Activated CD8-positive, alpha-beta memory T cell treated with anti-CD3 and anti-CD28 coated beads, Interleukin-2, amount 50 U/mL, for 48 hours (primary cell): ENCODE results near the gene GALNT14.
A peak's percentile ranks its signal among the peaks of the same experiment; 100 is the strongest.
"Not testable (repeated sequence)": the region's sequence is repeated elsewhere in the genome, so short reads cannot be mapped to it uniquely, and the experiment has no call there.

Experiments
- DNase-seq: peaks from one replicate; pipeline ENCODE4 v3.0.0-alpha.2; 2020

The GALNT14 gene

DNA sequence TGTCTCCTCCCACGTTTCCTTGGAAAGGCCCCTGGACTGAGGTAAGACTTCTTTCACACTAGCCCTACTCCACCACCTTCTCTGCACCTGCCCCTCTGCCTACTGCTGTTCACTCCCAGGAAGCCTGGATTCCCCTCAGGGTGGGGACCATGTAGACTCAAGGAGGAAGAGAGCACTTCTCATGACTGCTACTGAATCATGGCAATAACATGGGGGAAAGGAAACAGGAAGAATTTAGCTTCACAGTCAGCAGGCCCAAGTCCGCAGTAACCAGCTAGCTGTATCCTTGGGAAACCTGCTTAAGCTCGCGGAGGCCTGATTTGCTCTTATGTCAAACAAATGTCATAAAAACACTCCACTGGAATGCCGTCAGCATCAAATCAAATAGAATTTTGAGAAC, 204.7 kb downstream of the GALNT14 start:
- DNase-seq, result no peak

DNA sequence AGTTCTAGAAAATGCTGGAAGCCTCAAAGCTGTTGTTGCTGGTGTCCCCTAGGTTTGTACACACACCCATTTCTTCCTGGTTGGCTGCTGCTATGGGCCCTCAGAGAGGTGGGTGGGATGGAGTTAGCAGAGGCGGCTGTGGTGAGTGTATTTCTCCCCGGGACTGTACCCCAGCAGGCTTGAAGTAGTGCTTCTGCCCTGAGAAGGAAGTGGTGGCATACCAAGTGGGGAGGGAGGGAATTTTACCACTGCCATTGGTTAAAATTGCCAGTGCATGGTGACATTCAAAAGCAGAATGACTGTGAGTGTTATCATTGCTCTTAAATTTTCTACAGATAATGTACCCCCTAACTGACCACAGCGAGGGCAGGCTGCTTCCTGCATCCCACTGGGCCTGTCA, 205.4 kb downstream of the GALNT14 start:
- DNase-seq, result no peak

DNA sequence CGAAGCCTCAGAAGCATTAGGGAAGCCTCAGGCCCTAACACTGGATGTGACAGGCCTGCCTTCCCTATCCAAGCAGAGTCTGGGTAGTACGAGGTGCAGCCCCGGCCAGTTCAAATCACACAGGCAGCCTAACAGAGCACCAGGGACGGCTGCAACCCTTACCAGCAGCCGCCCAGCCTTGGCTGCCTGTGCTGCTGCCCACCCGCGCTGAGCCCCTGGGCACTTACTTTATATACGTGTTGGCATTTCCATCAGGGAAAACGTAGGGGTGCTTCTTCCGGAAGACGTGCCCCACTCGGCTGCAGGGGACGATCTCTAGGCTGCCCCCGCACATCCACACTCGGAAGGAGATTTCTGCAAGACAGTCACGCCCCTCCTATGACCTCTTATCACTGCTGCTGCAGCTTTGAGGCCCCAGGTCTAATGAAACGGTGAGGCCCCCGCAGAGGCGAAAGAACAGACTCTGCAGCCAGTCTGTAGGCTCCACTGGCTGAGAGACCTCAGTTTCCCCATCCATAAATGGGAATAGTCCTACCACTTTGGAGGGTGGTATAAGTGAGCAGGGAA, 206.3 kb downstream of the GALNT14 start:
- DNase-seq, result no peak

DNA sequence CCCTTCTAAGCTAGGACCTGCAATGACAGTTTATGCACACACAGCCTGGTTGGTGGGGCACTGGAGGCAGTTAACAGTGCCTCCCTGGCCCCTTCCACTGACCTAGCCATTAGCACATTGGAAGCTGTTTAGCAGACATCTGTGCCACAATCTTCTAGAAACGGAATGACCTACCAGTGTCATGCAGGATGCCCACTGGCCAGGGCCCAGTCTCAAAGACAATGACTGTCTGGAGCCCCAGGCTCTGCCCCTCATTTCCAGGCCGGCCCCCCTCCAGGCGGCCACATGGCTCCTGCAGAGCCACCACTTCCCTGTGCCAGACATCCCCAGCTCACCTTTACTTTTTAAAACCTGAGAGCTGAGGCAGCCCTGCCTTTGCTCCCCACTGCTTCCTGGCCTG, 207.5 kb downstream of the GALNT14 start:
- no peak for DNase-seq

DNA sequence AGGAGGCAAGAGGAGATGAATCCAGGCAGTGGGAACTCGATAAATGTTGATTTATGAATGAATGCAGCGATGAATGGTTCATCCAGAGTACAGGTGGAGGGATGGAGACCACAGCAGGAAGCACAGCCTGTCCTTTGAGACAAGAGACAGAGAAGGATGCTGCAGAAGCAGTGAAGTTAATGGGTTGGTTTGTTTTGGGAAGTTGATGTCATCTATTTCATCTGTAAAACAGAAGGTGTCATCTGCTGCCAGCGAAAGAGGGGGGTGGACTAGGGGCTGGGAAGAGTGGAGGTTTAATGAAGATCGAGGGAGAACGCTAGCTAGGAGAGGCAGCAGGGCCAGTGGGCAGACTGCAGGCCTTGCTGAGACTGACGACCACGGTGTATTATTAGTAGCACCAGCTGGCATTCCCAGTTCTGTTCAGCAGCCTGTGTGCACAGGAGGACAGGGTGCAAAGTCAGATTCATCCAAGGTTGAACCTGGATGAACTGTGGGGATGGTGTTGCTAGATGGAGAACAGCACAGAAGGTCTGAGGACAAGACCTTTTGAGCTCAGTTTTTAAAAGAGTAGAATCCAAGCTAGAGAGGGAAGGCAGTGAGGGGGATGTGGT, 210.7 kb downstream of the GALNT14 start:
- no peak for DNase-seq

DNA sequence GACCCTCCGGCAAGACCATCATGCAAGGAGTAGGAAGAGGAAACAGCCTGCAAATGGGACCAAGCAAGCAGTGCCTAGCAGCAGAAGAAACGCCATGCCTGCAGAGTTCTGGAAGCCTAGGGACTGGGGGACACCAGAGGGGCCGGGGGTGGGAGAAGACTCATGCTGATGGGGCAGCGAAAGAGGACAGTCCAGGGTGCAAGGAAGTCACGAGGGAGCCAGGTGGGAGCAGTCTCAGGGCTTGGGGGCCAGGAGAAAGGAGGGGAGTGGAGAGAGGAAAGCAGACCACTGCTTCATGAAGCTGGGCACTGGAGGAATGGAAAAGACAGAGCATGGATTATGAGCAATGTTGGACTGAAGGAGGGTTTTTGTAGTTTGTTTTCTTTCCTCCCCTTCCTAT, 211.6 kb downstream of the GALNT14 start:
- DNase-seq, result no peak

DNA sequence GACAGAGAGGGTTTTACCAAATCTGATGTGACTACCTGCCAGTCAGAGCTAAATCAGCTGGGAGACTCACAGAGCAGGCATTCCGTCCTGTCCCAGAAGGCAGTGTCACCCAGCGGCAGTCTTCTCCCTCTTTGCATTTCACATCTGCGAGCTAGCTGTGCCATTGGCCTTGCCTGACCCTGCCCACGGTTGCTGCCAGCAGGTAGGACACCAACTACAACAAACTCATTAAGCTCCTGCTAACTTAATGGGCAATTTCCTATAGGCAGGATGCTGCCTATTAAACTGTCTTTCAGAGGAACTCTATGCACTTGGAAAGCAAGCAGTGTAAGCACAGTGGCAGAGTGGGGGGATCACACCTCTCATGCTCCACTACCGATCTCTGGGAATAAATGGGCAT, 214.6 kb downstream of the GALNT14 start:
- DNase-seq, result no peak

DNA sequence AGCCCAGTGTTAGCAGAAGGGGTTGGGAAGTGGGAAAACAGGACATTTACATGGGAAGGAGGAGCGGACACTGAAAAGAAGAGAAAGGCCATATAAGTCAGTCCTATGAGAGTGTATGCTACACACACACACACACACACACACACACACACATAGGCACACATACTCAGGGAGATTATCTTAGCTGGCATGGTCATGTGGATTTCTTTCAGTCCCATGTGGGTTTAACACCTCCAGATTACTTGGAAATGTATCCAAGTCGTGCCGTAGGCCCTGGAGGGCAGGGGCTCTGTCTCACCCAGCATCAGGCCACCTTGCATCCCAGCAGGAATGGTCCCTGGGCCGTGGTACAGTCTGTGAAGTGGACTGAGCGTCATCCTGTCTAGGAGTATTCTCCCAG, 217.7 kb downstream of the GALNT14 start:
- DNase-seq, result no peak

DNA sequence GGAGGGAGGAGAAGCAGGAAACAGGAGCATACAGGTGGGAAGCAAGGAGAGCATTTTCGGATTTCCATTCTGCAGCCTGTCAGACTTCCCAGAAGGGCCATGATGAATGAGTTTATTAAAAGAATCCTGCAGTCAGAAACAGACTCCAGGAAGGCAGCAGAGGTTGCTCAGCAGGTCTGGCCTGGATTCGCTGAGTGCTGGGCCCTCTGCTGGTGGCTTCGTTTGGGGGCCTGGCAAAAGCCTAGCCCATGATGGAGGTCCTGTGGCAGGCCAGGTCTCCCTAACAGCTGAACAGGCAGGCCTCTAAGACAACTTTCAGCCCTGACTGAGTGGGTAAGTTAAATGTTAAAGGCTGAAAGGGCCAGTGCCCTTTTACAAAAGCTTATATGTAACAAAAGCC, 222.8 kb downstream of the GALNT14 start:
- DNase-seq, result no peak

DNA sequence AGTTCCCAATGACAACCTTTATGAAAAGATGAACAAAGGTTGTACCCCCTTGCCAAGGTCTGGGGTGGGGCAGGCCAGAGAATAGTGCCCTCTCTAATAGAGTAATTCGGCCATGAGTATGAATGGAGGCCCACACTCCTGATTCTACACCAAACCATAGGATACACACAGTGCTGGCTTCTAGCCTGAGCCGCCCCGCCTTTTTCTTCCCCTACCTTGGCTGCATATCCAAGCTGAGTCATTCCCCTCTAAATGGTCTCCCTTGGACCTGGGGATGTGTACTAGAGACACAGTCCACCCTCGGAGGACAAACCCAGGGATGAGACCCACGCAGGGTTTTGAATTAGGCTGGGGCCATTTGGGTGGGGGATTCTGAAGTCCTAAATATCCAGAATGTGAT, 223.8 kb downstream of the GALNT14 start:
- DNase-seq, result no peak

DNA sequence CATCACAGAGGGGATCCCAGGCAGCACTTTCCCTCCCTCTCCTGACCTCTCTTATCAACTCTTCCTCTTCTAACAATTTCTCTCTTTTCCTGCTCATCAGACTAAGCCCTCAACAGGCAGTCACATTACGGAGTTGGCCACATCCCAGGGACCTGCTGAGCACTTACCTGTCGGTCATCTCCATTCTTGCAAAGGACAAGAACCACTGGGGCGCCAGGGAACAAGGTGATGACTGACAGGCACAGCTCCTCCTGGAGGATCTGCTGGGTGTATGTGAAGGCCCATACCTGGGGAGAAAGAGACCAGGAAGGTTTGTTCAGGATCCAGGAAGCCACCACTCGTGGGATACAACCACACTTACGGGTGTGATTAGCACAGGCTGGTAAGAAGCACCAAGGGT, 226.2 kb downstream of the GALNT14 start:
- DNase-seq, result no peak

DNA sequence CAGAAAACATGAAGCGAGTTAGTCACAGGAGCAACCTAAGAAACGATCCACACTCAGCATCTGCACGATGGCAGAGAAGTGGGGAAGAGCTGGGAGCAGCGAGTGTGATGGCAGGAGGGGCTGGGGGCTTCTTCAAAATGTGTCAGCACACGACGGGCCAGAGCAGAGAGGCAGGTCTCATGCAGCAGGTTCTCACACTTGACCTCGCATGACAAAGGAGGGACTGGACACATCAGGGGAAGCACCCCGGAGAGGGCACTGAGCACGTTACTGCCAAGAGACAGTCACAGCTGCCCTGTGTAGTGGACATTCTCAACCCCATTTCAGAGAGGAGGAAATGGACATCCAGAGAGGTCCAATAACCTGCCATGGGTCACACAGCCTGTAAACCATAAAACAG, 226.9 kb downstream of the GALNT14 start:
- no peak for DNase-seq

DNA sequence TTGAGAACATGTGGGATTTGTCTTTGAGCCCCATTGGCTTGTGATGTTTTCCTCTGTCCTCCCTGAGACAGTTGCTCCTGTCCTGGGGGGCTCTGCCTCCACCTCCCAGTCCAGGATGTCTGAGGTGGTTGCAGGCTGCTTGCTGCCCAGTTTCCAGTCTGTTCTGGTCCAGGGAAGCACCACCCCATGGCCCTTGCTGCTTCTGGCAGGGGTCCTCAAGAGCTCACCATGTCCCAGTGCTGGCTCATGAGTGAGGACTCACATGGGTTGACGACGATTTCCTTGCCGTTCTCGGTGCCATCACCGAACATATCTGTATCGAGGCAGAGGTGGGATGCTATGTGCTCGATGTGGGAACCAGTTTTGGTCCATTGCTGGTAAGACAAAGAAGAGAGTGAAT, 227.6 kb downstream of the GALNT14 start:
- DNase-seq, result no peak

DNA sequence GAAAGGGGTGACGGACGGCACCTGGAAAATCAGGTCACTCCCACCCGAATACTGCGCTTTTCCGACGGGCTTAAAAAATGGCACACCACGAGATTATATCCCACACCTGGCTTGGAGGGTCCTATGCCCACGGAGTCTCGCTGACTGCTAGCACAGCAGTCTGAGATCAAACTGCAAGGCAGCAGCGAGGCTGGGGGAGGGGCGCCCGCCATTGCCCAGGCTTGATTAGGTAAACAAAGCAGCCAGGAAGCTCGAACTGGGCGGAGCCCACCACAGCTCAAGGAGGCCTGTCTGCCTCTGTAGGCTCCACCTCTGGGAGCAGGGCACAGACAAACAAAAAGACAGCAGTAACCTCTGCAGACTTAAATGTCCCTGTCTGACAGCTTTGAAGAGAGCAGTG, 233.8 kb downstream of the GALNT14 start:
- not testable (repeated sequence) for DNase-seq

DNA sequence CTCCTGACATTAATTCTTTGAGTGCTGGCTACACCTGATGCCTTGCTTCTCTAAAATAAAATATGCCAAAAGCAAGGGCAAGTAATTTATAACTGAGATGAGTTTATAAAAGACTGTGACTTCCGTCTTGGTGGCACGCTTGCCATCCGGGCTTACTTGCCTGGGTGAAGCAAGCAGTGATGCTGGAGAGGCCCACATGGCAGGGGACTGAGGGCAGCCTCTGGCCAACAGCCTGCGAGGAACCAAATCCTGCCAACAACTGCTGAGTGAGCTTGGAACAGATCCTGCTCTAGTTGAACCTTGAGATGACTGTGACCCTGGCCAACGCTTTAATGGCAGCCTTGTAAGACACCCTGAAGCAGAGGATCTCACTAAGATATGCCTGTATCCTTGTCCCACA, 234.9 kb downstream of the GALNT14 start:
- no peak for DNase-seq

DNA sequence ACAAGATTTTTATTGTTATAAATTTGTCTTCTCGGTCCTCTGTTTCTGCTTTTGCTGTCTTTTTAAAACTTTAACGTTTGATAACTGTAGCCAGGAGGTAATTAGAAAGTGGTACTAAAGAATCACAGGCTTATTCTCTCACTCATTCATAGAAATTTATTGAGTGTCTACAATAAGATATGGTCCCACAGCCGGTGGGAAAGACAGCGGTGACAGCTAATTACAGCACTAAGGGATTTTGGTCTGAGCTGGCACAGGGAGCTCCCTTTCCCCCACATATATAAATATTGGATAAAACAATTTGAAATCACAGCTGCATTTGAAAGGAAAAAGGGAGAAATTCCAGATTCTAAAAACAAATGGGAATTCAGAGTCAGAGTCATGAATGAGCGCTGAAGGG, 237.9 kb downstream of the GALNT14 start:
- DNase-seq, result no peak

DNA sequence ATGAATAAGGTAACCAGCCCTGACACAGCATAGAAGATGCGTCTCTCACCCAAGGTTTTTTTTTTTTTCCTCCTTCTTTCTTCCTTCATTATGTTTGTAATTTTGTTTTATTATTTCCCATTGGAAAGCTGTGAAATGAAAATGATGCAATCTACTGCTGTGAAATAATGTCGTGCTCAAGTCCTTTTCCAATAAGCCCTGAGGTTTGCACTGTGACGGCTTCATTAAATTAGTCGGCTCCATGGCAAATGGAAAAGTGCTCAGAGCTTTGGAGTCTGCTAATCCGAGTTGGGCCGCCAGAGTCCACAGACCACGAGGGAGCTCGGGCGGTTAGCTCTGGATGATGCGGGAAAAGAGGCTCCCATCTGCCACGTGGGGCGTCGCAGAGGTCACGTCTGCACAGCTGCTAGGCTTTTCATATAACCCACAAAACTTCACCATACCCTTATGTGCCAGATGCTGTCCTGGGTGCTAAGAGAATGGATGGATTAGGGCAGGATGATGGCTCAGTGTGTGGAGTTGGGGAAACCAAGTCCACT, 238.7 kb downstream of the GALNT14 start:
- DNase-seq, result peak; percentile 6

DNA sequence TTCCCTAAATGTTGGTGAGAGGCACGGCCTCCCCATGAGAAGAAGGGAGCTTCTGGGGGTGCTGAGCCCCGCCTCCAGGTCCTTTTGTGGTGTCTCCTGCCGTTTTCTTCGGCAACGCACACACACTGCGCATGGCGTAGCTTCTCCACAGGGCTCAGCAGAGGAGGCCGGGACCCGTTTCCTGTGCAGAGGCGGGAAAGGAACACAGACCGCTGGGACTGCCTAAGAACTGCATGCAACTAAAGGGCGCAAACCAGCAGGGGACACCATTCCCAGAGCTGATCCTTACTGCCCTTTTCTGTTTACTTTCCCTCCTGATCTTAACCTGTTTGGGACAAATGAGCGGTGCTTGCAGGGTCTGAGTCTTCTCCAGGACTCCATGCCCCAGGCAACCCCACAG, 240.7 kb downstream of the GALNT14 start:
- DNase-seq, result peak; percentile 3

DNA sequence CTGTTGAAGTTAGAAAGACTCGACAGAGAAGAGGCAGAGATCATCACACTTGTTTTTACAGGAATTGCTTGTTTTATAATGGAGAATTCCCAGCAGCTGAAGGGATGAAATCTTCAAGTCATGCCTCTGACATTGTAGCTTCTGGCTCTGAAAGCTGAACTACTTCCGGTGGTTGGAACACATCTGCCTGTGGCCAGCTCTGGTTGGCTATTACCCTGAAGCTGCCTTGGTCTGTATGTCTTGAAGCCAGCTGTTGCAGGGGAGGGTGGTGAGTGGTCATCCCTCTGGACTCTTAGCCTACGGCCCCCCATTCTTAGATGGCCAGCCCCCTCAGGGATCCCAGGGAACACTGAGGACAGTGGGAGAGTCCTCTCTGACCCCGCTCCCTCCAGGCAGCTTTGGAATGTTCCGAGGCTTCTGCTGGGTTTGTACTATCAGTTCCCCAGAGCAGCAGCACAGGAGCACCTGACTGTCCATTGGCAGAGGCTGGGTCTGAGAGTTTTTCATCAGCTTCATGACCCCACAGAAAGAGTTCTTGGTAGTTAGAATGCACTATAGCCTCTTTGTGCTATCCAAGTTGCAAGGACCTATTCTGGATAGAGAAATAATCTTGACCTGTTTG, 243.6 kb downstream of the GALNT14 start:
- DNase-seq, result no peak

DNA sequence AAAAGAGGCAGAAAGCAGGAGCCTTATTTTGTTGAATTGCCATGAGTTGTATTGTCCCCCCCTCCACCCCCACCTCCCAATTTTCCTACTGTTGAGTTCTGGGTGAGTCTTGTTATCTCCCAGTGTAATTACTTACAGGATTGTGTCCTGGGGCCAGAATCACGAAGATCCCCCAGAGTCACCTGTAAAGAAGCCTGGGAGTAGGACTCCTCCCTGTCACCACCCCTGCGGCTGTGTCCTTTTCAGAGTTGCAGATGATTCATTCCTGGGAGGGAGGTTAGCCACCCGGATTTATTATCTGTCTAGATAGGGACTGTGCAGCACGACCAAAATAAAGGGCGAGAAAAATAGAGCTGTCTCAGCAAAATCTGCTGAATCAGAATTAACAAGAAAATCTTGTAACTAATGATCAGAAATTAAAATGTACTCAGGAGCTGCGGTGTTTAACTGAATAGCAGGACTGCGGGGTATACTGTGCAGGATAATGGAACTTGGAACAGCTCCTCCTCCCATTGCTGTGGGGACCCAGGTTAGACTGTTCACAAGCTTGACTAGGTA, 249.3 kb downstream of the GALNT14 start:
- peak; percentile 7 for DNase-seq

DNA sequence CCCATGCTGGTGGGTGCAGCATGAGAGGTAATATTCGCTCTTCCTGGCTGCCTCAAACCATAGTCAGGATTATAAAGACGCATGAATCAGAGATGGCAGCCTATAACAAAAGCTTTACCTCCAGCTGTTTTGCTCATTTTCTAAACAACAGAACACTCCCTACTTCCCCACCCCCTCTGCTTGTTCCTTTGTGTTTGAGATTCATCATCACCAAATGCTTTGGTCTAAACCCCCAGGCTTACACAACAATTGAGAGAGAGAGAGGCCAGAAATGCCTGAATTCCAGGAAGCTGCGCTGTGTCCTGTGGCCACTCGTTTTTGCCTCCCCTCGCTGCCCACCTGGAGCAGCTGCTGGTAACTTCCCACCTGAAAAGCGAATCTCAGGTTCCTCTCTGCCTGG, 252.2 kb downstream of the GALNT14 start:
- no peak for DNase-seq

DNA sequence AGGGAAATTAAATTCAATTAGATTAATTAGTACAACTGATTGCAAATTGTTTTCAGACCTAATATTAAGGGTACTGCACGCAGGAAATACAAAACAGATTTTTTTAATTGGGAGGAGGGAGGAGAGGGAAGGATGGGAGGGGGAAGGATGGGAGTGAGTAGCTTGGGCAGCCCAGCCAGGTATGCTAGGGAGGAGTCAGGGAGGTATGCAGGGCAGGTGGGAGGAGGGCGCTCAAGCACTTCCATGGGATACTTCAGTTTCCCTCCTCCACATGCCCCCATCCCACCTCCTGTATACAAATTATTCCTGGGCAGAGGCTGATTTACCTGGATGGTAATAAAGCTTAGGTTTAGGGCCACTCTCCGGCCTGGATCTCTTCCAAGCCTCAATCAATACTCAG, 254.4 kb downstream of the GALNT14 start:
- no peak for DNase-seq

DNA sequence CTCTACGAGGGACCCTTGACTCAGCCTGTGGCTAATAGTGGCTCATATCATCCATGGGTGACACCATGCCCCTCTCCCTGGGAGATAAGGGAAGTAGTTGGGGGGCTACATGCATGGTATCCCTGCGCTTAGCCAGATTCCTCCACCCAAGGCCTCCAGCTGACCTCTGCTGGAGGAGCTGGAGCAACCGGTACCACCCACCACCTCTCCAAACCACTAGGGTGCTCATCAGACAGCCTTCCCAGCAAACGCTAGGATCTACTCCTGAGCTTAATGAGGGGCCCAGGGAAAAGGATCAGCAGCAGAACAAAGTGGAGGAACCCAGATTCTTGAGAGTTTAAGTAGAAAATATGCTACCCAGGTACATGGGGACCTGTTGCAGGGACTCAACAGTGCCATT, 255.1 kb downstream of the GALNT14 start:
- DNase-seq, result no peak

DNA sequence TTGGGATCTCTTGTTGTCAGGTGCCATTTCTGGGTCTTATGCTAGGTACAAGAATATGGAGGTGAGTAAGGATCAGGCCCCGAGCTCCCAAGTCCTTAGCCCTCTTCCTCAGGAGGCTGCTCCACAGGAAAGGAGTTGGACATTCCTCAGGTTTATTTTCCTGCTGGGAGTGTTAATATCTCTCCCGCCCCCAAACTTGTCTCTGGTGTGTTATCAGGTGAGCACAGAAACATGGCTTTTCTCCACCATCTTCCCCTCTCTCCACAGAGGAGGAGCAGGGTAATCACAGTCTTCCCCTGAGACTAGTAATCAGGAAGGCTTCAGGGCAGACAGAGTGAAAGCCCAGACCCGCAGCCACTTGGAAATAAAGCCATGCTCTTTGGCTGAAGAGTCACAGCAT, 257.7 kb downstream of the GALNT14 start:
- no peak for DNase-seq
